D341Med (cell line): ENCODE results near the gene SS18L1.

Experiments used
- DNase-seq: peaks from one replicate; pipeline ENCODE4 v3.0.0; 2012; ENCODE audit warnings: low spot score

Gene SS18L1

DNA sequence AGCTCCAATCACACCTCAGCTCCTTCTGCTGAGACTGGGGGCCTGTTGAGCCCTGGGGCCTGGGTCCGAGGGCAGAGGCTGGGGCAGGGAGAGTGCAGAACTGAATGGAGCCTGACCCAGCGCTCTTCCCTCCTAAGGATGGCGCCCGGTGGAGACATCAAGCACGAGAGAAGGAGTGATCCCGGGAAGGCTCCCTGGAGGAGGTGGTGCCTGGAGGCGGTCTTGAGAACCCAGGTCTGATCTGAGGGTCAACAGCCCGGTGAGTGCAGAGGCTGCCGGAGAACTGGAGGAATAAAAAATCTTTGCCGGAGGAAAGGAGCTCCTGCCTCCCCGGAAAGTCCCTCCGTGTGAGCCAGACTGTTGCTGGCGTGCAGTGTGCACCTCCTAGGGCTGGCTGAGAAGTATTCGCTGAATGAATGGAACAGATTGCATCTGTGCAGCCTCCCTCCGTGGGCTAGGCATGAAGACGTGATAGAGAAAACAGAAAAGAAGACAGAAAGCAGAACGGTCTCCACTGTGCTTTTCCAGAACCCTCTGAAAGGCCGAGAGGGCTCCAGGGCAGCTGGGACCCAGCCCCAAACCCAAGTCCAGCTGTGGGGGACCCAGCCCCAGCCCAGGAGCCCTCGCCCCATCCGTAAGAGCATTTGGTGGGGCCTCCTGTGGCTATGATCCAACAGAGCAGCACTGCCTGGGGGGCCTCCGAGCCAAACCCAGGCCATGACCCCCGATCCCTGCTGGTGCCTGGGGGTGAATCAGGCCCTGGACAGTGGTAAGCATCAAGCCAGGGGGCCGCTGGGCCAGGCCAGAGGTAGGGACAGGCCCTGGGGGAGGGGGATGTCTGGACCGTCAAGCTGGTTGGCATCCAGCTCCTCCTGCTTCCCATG, 83.4 kb downstream of the SS18L1 start:
- no peak for DNase-seq

DNA sequence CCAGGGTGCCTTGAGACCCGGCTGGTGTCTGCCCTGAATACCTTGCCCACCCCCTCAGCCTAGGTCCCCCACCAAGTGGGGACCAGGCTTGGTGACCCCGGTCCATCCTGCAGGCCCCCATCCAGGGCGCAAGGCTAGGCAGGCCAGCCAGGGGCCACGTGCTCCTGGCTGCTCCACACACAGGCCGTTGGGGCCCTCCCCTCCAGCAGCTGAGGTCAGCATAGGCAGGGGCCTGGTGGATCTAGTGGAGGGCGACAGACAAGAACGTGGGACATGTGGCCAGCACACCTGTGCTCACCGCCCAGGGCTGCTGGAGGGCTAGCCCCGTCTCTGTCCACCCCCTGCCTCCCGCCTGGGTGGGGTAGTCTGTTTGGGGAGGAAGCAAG, 84.0 kb downstream of the SS18L1 start:
- DNase-seq, result no peak

DNA sequence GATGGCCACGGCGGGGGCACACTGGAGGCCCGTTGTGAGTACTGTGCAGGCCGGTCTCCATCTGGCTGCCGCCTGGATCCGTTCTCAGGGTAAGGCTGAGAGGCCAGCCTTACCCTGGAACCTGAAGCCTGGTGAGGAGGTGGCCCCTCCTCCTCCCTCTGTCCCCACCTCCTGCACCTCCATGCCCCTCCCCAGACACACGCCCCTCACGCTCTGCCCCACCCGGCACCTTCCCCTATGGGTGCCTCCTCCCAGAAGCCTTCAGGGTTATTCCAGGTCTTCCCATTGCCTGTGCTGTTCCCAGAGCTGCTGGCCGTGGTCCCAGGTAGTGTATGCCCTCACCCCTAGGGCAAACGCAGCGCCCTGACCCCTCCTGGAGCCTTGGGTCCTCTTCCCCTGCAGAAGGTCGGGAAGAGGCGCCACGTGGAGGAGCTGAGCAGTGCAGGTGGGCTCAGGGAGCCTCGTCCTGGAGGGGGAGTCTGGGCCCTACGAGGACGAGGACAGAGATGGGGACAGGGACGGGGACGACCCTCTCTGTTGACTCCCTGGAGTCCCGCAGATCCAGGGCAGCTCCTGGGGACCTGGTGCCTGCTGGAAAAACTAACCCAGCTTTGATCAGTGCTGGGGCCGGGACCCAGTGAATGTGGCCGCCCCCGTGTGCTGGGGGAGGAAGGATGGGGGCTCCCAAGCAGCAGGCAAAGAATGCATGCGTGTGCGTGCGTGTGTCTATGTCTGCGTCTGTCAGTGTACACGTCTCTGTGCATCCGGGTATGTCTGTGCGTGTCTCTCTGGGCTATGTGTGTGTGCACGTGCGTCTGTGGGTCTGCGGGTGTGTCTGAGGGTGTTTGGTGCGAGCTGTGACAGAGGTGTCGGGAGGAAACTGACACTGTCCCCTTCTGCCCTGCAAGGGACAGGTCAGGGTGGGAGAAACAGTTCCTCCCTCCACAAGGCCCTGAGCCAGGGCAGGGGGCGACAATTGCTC, 84.7 kb downstream of the SS18L1 start:
- DNase-seq, result no peak

DNA sequence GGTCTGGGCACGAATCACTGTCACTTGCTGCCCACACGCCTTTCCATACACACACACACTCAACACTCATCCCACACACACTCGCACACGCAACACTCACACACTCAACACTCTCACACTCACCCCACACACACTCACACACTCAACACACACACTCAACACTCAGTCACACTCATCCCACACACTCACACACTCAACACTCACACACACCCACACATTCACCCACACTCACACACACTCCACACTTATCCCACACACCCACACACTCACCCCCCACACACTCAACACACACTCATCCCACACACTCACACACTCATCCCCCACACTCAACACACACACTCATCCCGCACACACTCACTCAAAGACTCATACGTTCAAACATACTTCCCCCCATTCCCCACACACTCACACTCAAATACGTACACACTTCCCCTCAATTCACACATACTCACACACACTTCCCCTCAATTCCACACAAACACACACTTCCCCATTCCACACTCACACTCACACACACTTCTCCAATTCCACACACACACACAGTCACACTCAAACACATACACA, 85.5 kb downstream of the SS18L1 start:
- no peak for DNase-seq

DNA sequence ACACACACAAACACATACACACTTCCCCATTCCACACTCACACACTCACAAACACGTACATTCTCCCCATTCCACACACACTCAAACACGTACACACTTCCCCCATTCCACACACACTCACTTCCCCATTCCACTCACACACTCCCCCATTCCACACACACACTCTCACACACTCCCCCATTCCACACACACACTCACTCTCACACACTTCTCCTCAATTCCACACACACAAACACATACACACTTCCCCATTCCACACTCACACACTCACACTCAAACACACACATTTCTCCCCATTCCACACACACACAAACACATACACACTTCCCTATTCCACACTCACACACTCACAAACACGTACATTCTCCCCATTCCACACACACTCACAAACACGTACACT, 86.1 kb downstream of the SS18L1 start:
- no peak for DNase-seq

DNA sequence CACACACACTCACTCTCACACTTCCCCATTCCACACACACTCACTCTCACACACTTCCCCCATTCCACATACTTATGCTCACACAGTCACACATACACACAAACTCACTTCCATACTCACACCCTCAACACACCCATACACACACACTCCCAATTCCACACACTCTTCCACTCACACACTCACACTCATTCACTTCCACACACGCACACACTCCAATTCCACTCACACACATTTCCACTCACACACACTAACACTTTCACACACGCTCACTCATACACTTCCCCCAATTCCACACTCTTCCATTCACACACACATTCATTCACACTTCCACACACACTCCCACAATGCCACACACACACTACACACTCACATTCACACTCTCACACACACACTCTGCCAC, 86.7 kb downstream of the SS18L1 start:
- no peak for DNase-seq

DNA sequence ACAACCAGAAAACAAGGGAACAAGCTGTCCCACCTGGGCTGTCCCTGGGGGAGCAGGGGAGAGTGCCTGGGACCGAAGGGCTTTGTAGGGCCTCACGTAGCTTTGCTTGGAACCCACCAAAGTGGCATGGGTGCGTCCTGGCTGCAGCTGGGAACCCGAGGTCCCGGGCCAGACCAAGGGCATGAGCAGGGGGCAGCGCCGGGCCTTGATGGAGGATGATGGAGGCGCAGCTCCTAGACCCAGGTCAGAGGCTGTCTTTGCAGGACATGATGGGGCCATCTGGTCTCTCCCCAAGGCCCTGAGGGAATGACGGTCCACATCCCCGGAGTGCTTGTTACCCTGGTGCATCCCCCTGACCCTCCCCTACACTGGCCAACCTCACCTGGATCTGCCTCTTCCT, 87.1 kb downstream of the SS18L1 start:
- no peak for DNase-seq

DNA sequence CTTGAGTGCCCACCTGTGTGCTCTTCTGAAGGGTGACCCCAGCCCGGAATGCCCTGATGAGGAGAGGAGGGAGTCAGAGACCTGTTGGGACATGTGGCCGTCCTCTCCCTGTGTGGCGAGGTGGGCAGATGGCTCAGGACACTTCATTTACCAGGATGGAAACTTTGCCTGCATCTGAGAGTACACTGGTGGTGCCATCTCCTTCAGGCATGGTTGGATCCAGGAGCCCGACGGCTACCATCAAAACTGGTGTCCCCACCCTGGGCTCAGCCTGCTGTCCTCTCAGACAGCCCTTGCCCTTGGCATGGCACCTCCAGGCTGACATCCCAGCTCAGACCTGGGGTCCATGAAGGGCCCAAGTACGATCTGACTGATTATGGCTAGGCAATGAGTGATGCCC, 87.7 kb downstream of the SS18L1 start:
- no peak for DNase-seq
